D341Med (cell line): ENCODE data around the gene GRK6.
"Not testable (repeated sequence)": the region's sequence is repeated elsewhere in the genome, so short reads cannot be mapped to it uniquely, and the experiment has no call there.

Experiments used
- DNase-seq: peaks from one replicate; pipeline ENCODE4 v3.0.0; 2012; ENCODE audit warnings: low spot score

GRK6 gene

DNA sequence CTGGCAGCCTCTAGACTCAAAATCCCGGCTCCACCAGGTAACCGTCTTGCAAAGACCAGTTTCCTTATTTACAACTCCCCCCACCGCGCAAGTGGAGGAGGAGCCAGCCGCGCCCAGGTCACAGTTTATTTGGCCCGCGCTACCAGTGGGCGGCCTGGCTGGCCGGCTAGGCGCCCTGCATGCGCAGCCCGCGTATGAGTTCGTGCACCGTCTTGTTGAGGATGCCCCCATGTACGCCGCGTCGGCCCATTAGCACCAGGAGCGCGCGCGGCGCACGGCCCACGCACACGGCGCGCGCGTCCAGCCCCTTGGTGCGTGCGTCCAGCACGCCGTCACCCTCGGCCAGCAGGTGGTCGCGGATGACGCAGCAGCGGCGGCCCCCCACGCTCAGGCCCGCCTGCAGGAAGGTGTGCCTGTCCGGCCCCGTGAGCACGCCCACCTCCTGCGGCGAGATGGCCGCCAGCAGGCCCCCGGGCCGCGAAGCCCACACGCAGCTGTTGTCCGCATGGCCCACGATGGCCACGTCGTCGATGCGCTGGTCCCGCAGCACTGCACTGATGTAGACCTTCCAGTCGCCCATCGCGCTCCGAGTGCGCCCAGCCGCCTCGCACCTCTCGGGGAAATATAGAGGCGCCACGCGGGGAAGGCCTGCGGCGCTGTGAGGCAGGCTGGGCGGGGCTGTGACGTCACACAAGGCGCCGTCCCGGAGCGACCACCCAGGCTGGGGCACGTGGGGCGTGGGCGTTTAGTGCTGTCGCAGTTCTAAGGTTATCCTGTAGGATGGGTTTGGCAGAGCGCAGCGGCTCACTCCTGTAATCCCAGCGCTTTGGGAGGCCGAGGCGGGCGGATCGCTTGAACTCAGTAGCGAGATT lies 26.2 kb upstream of the GRK6 start, which contains the start of gene PFN3:
Gene PFN3 (minus strand): TSS at position 665 of the 872 bp plus-strand sequence. CDS start 85 bp downstream, at position 580.
- DNase-seq: no peak

DNA sequence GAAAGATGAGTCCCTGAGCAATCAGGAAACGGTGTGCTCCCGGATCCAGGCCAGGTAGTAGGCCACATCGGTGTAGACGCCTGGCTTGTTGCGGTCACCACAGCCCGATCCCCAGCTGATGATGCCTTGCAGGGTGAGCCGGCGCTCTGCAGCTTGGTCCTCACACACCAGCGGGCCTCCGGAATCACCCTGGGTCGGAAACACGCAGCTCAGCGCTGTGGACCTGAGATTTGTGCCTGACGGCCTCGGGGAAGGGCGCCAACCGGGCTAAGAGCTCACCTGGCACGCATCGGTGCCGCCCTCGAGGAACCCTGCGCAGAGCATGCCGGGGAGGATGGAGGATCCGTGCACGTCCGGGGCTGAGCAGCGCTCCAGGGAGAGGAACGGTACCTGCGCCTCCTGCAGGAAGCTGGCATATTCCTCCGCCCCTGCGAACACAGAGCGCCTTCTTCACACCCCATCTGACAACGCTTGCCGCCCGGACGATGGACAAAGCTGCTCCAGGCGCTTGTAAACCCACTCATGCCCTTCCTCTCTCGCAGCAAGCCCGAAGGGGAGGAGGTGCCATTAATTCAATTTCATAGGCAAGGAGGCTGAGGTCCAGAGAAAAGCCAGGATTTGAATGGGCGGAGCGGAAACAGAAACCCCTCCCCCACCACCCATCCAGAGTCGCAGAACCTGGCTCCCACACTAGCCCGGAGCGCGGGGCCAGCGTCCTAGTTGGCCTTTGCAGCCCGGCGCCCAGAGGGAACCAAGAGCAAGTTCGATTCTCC lies 24.0 kb upstream of the GRK6 start:
- peak; percentile 88 for DNase-seq

- DNase-seq: peak; percentile 69
These were observed 23.2 kb upstream of the GRK6 start for GRCh38 chr5:177403102-177403791.

DNA sequence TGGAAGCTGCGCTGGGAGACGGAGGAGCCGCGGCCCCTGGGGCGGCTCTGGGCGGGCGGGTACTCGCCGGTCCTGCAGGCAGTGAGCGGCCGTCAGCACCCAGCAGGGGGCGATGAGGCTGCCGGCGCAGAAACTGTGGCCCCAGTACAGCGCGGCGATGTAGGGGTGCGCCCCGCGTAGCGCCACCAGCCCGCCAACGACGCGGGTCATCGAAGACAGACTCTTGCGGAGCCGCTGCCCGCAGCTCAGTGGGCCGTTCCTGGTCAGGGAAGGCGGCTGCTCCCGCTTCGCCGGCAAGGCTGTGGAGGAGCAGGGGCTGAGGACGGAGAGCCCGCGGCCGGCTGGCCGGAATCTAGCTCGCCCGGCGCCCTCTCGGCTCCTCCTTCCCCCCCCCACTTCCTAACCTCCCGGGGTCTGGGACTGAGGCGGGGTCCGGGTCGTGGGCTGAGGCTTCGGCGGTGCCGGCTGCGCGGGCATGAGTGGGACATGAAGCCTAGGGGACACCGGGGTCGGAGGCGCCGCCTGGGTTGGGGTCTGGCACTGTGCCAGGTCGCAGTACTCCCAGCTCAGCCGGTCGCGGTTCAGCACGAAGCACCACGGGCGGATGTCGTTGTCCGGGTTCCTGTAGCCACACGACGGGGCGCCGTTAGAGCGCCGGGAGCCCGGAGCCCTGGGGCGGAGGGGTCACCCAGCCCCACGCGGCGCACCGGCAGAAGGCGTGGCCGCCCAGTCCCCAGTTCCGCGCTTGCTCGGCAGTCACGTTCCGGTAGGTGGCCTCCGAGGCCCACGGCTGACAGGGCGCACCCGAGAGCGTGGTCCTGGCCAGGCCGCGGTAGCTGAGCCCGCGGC lies 22.5 kb upstream of the GRK6 start:
- DNase-seq: peak; percentile 91

DNA sequence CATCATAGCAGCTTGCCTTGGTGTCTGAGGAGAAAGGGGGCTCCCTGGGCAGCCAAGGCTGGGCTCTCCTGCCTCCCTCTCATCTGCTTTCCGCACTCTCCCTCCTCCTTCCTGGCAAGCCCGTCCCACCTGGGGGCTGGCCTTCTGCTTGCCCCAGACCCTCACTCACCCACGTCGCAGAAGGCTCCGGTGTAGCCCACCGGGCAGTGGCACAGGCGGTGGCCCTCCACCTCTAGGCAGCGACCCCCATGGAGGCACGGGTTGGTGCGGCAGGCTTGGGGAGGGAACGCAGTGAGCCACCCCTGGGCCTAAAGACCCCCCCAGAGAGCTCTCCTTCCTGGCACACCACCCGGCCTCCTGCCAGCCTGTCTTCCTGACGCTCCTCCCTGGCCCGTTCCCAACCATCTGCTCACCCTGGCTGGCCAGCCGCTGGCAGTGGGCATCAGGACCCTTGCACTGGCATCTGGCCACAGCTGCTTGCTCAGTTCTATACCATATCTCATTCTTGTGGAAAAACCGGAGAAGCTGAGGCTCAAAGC lies 21.8 kb upstream of the GRK6 start:
- no peak for DNase-seq

DNA sequence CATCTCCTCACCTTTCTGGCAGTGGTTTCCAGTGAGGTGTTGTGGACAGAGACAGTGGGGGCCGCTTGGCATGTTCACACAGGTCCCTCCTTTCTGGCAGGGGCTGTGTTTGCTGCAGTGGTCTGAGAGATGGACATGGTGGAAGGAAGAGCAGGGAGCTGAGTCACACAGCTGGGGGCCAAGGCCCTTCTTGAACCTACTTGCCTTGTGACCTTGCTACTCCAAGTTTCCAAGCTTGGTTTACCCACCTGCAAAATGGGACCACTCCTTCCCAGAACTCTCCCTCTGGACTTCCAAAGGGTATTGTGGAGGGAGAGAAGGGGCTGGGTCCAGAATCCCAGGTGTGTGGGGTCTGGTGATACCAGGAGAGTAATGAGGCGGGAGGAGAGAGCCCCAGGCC lies 21.2 kb upstream of the GRK6 start:
- DNase-seq: no peak

GRCh38 chr5:177405805-177406204 lies 20.7 kb upstream of the GRK6 start:
- no peak for DNase-seq

DNA sequence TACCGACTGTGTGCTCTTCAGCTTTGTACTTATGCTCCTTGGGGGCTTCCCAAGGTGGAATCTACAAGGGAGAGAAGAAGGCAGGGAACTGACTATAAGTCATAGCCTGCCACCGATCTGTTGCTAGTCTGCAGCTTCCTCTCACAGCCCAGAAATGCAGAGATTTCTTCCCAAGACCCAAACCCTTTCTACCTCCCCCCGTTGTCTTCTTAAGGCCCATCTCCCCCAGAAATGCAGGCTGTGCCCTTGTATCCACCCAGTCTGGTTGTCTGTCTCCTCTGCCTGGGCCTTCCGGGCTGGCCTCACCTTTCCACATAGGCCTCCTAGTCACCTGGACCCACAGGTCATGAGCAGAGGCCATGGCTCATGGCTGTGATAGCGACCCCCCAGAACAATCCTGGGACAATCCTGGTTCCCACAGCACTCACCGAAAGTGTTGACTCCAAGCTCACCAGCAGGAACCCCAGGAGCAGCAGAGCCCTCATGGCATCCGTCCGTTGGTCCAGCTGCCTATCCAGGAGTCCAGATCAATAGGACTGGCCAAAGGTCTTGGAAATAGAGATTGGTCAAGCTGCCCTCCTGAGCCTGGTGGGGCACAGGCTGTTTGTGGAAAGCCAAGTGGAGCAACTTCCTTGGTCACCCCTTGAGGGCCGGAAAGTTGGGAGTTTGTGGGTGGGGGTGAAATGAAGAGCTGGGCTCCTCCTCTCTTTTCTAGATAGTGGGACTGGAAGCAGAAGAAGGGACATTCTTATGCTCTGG lies 17.3 kb upstream of the GRK6 start, which contains the start of gene F12:
Gene F12 (minus strand): TSS at position 522 of the 759 bp plus-strand sequence. CDS start 37 bp downstream, at position 485.
- no peak for DNase-seq

- no peak for DNase-seq
These were observed 15.9 kb upstream of the GRK6 start for GRCh38 chr5:177410575-177410974.

- DNase-seq: no peak
These were observed 13.8 kb upstream of the GRK6 start for GRCh38 chr5:177412603-177413233.

- no peak for DNase-seq
These were observed 12.0 kb upstream of the GRK6 start for GRCh38 chr5:177414481-177414880.

DNA sequence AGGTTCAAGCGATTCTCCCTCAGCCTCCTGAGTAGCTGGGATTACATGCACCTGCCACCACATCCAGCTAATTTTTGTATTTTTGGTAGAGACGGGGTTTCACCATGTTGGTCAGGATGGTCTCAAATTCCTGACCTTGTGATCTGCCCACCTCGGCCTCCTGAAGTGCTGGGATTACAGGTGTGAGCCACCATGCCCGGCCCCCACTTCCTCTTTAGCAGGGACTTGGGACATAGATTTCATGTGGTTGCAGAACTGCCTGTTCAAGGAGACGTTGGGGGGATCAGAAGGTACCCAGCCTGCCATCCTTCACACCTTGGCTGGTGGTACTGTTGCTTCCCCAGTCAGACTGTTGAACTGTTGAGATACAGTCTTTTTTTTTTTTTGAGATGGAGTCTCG lies 9.4 kb upstream of the GRK6 start:
- DNase-seq: not testable (repeated sequence)

GRCh38 chr5:177419046-177419445 lies 7.4 kb upstream of the GRK6 start:
- DNase-seq: no peak

GRCh38 chr5:177420472-177420871 lies 6.0 kb upstream of the GRK6 start:
- not testable (repeated sequence) for DNase-seq

DNA sequence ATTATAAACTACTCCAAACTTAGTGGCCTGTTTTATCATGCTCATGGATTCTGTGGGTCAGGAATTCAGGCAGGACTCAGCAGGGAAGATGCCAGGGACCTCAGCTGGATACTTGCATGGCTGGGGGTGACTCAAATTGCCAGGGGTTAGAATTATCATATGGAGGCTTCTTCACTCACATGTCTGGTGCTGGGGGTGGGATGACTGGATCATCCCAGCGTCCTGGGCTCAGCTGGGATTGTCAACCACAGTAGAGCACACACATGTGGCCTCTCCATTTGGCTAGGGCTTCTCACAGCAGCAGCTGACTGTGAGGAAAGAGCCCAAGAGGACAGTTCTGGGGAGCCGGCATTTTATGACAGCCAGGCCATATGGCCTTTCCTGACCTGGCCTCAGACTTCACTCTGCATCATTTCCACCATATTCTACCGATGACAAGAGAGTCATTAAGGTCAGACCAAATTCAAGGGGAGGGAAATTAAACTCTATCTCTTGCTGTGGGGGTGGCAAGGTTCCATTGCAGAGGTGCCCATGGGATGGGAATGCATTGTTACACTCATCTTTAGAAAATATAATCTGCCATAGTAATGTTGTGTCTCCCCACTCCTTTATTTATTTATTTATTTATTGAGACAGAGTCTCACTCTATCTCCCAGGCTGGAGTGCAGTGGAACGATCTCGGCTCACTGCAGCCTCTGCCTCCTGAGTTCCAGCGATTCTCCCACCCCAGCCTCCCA lies 5.2 kb upstream of the GRK6 start:
- no peak for DNase-seq

GRCh38 chr5:177423671-177424070 lies 2.8 kb upstream of the GRK6 start:
- no peak for DNase-seq

DNA sequence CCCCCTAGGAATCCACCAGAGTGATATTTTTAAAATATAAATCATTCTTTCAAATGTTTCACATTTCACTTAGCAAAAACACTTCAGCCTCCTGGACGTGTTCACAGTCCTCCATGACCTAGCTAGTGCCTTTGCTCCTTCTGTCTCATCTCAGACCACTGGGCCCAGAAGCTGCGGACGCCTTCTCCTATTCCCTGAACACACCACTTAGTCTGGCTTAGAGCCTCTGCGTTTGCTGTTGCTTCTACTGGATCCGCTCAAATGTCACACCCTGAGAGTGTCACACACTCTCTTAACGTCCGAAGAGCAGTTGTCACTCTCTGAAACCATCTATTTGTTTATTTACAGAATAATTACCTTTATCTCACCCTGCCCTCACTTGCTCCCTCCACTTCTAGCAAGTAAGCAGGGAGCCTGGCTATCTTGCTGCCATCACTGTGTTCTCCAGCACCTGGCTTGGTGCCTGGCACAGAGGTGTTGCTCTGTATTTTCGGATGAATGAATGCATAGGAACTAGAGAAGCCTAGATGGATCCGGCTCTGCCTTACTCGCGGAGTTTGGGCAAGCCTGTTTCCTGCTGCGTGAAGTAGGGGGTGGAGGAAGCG lies 1.2 kb upstream of the GRK6 start:
- no peak for DNase-seq

DNA sequence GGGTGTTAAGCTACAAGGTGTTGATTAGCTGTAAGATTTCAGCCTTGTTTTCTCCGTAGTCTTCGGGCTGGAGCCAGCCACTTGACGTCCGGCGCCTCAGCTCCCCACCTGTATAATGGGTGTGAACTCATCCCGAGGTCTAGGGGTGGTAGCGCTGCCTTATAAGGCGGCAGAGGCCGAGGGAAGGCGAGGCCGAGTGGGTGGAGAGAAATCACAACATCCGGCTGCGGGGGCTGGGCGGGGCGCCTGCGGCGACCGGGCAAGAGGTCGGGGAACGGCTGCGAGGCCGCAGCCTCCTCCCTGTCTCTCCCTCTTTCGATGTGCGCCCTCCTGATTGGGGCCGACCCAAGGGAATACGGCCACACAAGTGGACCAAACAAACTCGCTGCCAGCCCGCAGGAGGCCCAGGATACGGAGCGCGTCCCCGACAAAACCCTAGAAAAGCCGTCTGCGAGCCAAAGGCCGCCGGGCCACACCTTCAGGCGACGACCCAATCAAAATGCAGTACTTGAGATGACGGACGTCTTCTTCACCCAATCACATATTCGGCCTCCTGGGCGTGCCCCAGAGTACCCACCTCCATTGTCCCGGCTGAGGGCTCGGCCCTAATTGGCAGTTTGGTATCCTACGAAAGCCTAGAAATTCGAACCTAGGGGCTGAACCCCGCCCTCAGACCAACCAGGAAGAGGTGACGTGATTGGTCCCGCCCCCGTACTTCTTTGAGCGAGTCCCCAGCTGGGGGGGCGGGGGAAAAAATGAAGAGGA lies 493 bp upstream of the GRK6 start:
- DNase-seq: peak; percentile 98
